SU-DHL-6 (cell line): ENCODE results near the gene PXMP4.
A peak's percentile ranks its signal among the peaks of the same experiment; 100 is the strongest.

Experiments used
- H2AFZ ChIP-seq: fragments of 200-600 bp; sonication (generic); 2 replicates; pipeline ENCODE4 v1.6.1; 2014; ENCODE audit warnings: low read depth, mild to moderate bottlenecking, moderate library complexity, mixed read lengths, antibody characterized with exemption, low read length; ENCODE audit not compliant: severe bottlenecking
- H3F3A ChIP-seq: fragments of 200-600 bp; shearing (Covaris generic); 2 replicates; pipeline ENCODE4 v1.6.0; 2016; ENCODE audit warnings: antibody characterized with exemption, mild to moderate bottlenecking; ENCODE audit not compliant: insufficient read depth
- H3K27ac ChIP-seq: fragments of 200-600 bp; sonication (generic); 2 replicates; pipeline ENCODE4 v1.5.1; 2016; ENCODE audit warnings: low read depth, mild to moderate bottlenecking, low read length, moderate library complexity, mixed read lengths
- H3K27me3 ChIP-seq: fragments of 200-600 bp; sonication (generic), shearing (Covaris generic); 2 replicates; pipeline ENCODE4 v1.6.0; 2014; ENCODE audit warnings: mild to moderate bottlenecking, low read length
- H3K36me3 ChIP-seq: fragments of 200-600 bp; sonication (generic); 2 replicates; pipeline ENCODE4 v1.6.1; 2014; ENCODE audit warnings: mild to moderate bottlenecking, low read length, mixed read lengths
- H3K4me2 ChIP-seq: fragments of 300-600, 200-600 bp; shearing (Covaris generic), sonication (generic); 2 replicates; pipeline ENCODE4 v1.6.0; 2014; ENCODE audit warnings: low read length, low read depth, mild to moderate bottlenecking; ENCODE audit not compliant: poor library complexity, severe bottlenecking
- H3K4me3 ChIP-seq: fragments of 200-600 bp; sonication (generic); 2 replicates; pipeline ENCODE4 v1.5.1; 2014; ENCODE audit warnings: antibody characterized with exemption, low read length, mild to moderate bottlenecking, mixed read lengths; ENCODE audit not compliant: insufficient read depth, poor library complexity, severe bottlenecking
- H3K79me2 ChIP-seq: fragments of 200-600 bp; sonication (generic); 2 replicates; pipeline ENCODE4 v1.6.1; 2014; ENCODE audit warnings: mild to moderate bottlenecking, low read length, moderate library complexity; ENCODE audit not compliant: insufficient read depth
- H3K9ac ChIP-seq: fragments of 200-600 bp; sonication (generic); 2 replicates; pipeline ENCODE4 v1.7.0; 2014; ENCODE audit warnings: mild to moderate bottlenecking, low read length
- H3K9me2 ChIP-seq: fragments of 200-600 bp; sonication (generic); replicated peaks from 2 replicates; pipeline ENCODE4 v1.6.1; 2014; ENCODE audit warnings: low read length; ENCODE audit not compliant: insufficient read depth
- H3K9me3 ChIP-seq: fragments of 200-600 bp; sonication (generic); 2 replicates; pipeline ENCODE4 v1.6.1; 2014; ENCODE audit warnings: low read length, mixed read lengths; ENCODE audit not compliant: insufficient read depth
- H4K20me1 ChIP-seq: fragments of 200-600 bp; sonication (generic); 2 replicates; pipeline ENCODE4 v1.6.1; 2014; ENCODE audit warnings: low read depth, mild to moderate bottlenecking, antibody characterized with exemption, low read length, moderate library complexity, mixed read lengths
- CTCF ChIP-seq: fragments of 200-600 bp; sonication (generic); IDR thresholded peaks from one replicate; pipeline ENCODE4 v1.5.1; 2017; ENCODE audit warnings: antibody characterized with exemption, mild to moderate bottlenecking, low read length, moderate library complexity; ENCODE audit not compliant: insufficient read depth, poor library complexity, severe bottlenecking
- EZH2phosphoT487 ChIP-seq: fragments of 200-600 bp; sonication (generic), shearing (Covaris generic); conservative IDR thresholded peaks from 2 replicates; pipeline ENCODE4 v1.6.1; 2018; ENCODE audit warnings: mild to moderate bottlenecking, antibody characterized with exemption, low read length, moderate library complexity, mixed read lengths

The PXMP4 gene

GRCh38 chr20:33664085-33664761, 55.9 kb downstream of the PXMP4 start:
- Histone ChIP-seq H3F3A (peaks cover 29% of the 10 kb centered on the region), H3K79me2 (peaks cover 17% of the 10 kb centered on the region; the same call in 1 of the 2 replicates), H3K4me2 (peak overlapping the region; percentile 90), H3K4me3 (peak overlapping the region; percentile 77), H4K20me1 (no peaks in the 10 kb centered on the region), H3K9me3 (no peaks in the 10 kb centered on the region), H2AFZ (no peak overlapping the region), H3K27ac (peak overlapping the region; percentile 75), H3K9ac (peak overlapping the region; percentile 86), H3K36me3 (0 out of 2 replicates have a peak, but pooled peaks cover 3% of the 10 kb centered on the region), H3K27me3 (no peaks in the 10 kb centered on the region), H3K9me2 (no peaks in the 10 kb centered on the region)
- TF ChIP-seq EZH2phosphoT487 = no peak
- TF ChIP-seq CTCF = no peak

- Histone ChIP-seq H3K9ac (peak overlapping the region; percentile 86), H3K27ac (peak overlapping the region; percentile 75), H3F3A (peaks cover 21% of the 10 kb centered on the region), H3K4me3 (peak overlapping the region; percentile 77), H4K20me1 (no peaks in the 10 kb centered on the region), H3K36me3 (no peaks in the 10 kb centered on the region), H3K9me2 (no peaks in the 10 kb centered on the region), H3K79me2 (peaks cover 13% of the 10 kb centered on the region; the same call in 1 of the 2 replicates), H3K4me2 (peak overlapping the region; percentile 90), H3K9me3 (no peaks in the 10 kb centered on the region), H2AFZ (peak overlapping the region; percentile 81), H3K27me3 (no peaks in the 10 kb centered on the region)
- no peak for TF ChIP-seq EZH2phosphoT487
- TF ChIP-seq CTCF = no peak
Measured at GRCh38 chr20:33663161-33664084, 56.7 kb downstream of the PXMP4 start.

GRCh38 chr20:33662172-33662571, 57.9 kb downstream of the PXMP4 start, which contains the start of gene C20orf144:
Gene C20orf144, plus strand, starts transcription at chr20:33662327. Its CDS starts 19 bp downstream, at chr20:33662346.
- Histone ChIP-seq H4K20me1 (no peaks in the 10 kb centered on the region), H3K9me2 (no peaks in the 10 kb centered on the region), H3K27me3 (no peaks in the 10 kb centered on the region), H3K79me2 (peaks cover 8% of the 10 kb centered on the region; the same call in 1 of the 2 replicates), H3F3A (peaks cover 16% of the 10 kb centered on the region), H3K4me2 (peak within 1 kb of the TSS; percentile 90), H3K4me3 (peak within 1 kb of the TSS; percentile 77), H3K27ac (peak within 1 kb of the TSS; percentile 75), H3K36me3 (no peaks in the 10 kb centered on the region), H2AFZ (peak within 1 kb of the TSS; percentile 81), H3K9ac (peak within 1 kb of the TSS; percentile 86), H3K9me3 (no peaks in the 10 kb centered on the region)
- TF ChIP-seq CTCF = no peak
- no peak for TF ChIP-seq EZH2phosphoT487
